ENCODE measurements around the gene MYF5.

Gene MYF5

DNA sequence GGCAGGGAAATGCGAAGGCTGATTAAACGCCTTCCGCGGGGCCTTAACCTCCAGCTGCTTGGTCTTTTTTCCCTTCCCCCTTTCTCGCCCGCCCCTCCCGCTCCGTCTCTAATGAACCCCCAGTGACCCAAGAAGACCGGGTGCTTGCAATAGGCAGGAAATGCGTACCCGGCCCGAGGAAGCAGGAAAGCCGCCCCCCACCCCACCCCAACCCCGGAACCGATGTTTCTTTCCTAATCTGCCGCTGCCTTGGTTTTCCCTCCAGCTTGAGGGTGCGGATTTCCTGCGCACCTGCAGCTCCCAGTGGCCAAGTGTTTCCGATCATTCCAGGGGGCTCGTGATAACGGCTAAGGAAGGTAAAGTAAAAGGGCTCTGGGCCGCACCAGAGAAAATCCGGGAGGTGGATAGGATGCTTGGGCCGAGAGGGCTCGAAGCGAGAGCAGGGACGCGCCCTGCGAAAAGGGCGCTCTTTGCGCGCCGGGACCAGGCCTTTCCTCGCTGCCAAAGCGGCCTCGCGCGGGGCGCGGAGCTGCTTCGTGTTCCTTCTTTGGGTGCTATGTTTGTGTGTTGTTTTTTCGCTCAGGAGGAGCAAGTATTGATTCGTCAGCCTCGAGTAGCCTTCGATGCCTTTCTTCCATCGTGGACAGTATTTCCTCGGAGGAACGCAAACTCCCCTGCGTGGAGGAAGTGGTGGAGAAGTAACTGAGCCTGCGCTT lies 8.3 kb upstream of the MYF5 start:
- no peak for DNase-seq

DNA sequence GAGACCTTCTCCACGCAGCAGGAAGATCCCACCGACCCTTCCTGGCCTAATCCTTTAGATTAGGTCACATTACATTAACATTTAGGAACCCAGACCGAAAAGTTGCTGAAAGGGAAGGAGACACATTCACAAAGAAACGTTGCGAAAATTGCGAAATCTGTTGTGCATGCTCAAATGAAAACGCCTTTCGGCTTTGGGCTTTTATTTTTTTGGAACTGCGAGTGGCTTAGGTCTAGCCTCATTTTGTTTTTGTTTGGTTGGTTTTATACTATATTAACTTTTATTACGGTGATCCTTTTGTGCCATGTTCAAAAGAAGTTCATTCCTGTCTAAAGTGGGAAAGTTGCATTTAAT lies 7.8 kb upstream of the MYF5 start:
- DNase-seq: no peak

DNA sequence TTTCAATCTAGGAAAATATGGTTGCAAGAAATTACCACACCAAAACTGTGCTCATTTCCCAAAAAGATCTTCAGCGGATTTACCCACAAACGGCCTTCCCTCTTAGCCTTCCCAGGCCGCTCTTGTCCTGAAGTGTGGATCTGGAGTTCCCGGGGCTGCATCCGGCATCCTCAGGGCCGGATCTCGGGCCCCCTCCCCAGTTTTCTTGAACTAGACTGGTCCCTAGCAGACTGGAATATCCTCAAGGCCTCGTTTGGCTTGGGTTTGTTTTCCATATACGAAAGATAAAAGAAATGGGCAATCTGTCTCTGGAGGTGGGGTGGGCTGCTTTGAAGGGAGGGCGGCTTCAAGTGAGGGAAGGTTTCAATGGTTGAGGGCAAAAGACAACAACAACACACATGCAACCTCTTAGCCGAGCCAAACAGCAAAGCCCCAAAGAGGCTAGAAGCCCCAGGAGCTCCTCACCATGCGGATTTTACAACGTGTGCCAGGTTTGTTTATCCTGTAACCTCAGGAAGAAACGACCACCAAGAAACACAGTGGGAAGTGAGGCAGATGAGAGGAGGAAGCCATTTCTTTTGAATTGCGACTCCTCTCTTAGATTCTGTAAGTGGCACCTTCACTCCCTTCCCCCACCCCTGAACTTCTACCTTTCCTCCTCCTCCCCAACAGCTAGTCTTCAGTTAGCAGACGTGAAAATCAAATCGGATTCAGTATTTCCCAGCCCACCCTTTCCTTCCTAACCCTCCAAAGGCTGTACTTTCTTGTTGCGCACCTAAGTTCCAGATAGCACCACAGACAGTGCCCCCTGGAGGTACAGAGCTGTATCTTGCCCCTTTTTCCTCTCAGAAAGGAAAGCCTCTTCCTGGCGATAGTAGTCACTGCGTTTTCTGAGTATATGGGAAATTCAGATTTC lies 6.6 kb upstream of the MYF5 start:
- DNase-seq: no peak

DNA sequence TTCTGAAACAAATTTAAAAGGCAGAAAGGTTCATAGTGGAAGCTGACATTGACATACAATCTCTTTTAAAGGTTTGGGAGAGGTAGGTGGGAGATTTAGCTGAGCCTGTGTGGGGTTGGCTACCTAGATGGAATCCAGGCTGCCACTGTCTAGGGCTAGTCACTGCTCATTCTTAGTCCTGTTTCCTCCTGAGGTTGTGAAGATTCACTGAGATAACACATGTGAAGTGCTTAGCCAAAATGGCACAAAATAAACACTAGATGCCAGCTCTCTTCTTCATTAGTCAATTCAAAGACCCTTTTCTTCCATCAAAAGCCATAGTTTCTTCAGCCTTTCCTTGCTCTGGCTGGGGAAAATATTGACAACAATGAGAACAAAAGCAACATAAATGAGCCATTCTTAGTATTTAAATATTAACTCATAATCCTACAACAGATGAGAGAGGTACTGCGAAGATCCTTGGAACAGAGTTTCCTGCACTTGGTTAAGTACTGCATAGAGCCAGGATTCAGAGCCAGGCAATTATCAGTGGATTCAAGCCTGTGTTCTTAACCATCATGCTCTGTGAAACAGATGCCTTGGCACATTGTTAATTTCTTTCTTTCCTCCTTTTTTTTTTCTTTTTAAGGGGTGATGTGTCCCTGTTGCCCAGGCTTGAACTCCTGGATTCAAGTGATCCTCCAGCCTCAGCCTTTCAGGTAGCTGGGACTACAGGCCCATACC lies 5.8 kb upstream of the MYF5 start:
- no peak for DNase-seq

DNA sequence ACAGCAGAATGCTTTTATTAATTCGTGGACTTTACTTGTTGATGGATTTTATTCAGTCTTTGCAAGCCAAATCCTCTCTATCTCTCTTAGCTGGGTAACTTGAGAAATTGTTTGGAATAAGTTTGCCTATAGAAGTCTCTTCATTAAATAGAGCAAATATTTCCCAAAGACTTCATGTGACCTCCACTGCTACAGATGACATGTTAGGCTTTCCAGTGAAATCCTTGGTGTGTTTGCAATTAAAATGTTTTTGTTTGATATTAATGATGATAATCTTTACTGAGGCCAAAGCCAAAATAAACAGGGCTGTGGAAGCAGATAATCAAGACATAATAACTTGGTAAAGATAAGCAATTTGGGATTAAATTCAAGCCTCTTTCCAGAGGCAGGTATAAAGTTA lies 4.8 kb upstream of the MYF5 start:
- DNase-seq: no peak

DNA sequence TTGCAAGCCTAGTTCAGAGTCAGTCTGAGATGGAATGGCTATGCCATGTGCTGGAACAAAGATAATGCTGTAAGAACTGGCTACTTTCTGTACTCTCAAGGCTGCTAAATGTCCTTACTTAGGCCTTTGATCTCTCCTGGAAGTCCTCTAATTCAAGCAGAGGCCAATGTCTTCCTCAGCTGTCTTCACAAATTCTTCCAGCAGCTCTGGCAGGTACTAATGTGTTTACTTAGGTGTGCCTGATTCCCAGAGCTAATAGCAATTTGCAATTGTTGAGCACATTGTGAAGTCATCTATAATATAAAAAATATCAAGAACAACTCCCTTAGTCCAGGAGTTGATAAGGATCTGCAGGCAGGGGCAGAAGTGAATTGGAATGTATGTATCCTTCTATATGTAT lies 3.8 kb upstream of the MYF5 start:
- no peak for DNase-seq

DNA sequence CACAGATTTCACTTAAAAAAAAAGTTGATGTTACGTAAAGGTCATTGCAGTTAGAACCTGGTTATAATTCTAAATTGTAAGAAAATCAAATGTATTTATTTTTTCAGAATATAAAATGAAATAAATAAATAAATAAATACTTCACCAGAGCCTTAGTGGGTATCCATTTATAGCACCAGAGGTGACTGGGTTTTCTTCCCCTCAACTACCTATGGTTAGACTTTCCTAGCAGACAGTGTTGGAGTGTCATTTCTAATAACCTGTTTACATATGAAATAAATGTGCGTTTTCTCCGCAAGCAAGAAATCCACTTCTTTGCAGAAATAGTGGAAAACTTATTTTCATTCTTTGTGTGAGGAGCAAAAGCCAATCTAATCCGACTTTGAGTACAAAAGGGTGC lies 3.3 kb upstream of the MYF5 start:
- DNase-seq: no peak

DNA sequence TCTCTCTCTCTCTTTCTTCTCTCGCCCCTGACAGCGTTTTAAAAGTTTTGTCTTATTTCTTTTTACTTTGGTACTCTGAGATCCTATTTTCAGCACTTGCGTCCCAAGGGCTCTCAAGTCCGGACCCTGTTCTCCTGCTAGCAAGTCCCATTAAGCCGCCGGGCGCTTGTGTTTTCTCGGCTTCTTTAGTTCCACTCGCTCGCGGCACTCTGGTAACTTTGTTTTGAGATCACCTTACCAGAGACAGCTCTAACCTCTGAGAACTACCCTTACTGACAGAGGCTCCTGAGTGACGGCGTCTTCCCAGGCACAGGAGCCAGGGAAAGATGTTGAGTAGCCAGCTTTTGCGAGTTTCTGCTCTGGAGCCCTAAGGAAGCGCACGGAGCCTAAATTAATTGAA lies 2.7 kb upstream of the MYF5 start:
- no peak for DNase-seq

DNA sequence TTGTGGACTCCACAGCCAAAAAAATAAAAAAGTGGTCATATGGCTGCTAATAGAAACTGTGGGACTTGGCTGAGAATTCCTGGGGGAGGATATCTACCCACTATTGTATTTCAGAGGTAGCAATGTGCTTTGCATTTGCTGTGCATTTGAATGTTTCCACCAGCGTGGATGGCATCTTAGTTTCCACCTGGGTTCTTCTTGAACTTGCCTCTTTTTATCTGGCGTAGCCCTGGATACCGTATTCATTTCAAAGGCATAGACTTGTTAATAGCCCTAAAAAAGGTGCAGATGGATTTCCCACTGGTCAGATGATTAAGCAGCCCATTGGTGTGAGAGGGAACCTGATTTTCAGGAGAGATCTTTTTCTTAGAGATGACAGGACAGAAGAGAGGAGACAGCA lies 1.9 kb upstream of the MYF5 start:
- DNase-seq: no peak

DNA sequence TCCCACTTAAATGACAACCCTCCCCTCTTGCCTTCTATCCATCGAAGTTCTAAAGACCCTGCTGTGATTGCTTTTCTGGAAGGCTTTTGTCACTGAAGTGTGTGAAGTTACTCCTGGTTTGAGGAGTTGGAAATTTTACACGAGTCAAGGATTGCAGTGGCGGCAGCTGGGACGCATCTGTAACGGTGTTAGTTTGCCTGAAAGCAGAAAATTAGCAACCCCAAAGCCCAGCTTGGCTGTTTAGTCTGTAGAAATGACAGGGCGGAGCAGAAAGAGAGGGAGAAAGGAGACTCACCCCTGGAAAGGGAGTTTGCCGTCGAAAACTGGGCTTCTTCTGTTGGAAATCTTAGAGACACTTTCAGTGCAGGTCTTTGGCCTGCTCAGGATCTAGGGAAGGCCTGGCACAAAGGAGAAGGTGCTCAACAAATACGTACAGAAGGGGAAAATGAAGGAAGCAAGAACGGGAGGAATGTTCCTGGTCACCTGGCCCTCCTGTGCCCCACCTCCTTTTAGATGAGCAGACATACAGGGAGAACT lies 931 bp upstream of the MYF5 start:
- no peak for DNase-seq

DNA sequence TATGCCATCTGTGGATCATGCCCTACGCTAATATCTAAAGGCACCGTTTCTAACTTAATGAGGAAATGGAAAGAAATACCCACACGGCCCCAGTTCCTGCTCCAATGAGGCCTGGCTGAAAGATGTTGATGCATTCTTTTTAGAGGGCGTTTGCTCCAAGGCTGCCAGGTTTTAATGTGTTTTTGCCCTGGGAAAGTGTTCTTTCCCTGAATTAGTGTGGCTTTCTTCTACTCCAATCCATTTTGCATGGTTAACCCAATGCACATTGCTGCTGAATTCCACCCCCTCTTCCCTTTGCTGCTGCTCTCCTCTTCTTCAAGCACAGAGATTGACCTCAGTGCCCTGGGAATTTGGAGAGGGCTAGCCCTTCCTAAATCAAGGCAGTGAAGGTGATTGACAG lies 1.1 kb downstream of the MYF5 start:
- DNase-seq: no peak

DNA sequence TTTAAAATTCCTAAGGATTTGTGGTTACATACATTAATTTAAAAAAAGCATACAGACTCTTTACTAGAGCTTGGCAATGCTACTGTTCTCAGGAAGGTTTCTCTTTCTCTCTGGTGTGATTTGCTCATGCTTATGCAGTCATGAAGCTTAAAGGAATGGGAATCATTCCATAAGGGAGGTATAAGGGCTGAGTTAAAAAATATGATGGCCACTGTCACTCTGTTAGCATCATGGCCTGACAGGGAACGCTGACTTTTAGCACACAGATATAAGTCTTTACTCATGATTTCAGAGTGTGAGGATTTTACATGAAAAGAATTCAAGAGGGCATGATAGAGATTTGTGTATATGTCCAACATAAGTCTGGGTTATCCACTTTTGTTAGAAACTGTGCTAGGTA lies 3.8 kb downstream of the MYF5 start:
- no peak for DNase-seq

DNA sequence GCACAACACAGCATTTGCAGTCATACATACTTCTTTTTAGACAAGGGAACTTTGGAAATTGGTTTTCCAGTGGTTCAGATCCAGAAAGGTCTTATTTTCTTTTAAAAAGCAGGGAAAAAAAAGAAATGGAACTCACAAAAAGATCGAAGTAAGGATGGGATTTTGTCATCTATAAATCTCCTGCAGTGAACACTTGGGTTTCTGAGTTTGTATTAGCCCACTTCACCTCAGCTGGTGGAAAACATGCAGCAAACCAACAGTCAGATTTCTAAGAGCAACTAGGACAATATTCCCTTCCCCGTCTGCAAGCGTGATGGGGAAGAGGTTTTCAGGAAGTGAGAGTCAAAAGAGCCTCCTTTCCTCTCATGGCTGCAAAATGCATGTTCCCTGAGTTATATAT lies 4.6 kb downstream of the MYF5 start:
- DNase-seq: no peak

DNA sequence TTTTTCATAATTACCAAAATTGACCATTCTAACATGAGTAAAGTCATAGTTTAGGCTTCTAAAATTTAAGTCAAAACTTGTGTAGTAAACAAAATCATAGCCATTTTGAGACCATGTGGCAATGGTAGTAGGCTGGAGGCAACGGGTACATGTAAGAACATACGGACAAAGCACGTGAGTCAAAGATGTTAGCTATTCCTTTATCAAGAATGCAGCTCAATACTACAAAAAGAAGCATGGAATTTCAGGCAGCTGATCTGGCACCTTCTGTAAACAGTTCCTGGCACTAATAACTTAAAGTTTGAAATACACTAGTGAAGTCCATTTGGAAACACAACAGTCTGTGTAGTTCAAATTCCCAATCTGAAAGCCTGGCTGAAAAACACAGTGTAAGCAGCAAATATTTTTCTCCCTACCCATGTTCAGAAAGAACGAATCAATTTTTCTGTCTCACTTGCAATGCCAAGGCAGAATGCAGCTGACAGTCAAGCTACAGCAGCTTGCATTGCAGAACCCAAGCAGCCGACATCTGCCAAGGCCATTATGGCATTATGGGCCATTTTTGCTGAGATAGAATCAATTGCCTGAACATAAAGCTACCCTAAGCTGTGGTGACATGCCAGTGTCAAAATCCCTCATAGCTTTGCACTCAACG lies 29.3 kb downstream of the MYF5 start:
- DNase-seq: no peak

DNA sequence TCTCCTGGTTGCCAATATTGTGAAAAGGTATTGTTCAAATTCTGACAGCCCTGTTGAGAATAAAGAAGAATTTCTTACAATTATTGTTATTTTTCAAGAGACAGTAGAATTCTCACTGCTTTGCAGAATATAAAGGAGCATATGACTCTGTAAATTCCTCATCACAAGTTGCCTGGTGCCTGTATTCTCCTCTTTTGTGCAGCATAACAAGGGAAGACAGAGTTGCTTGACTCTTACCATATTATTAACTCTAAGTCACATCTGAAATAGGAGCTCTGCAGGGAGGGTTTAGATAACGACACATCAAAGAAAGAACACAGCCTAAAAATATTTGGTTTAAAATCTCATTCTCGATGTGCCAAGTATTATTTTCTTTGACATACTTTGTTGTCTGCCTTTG lies 31.1 kb downstream of the MYF5 start:
- no peak for DNase-seq

DNA sequence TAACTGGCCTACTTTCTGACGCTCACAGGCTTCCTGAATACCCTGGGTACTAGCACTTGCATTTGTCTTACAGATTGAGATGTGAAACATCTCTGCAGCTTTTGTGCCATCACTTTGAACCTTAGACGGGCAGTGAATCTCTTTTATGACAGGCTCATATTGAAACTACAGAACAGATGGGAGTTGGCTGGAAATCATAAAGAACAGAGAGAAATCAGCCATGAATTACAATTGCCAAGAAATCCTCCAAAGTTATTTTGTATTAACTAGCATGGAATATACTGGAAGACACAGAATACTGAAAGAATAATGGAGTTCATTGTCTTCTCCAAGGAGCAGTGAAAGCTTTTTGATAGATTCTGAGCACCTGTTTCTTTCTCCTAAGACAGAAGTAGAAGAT lies 32.7 kb downstream of the MYF5 start:
- DNase-seq: no peak

DNA sequence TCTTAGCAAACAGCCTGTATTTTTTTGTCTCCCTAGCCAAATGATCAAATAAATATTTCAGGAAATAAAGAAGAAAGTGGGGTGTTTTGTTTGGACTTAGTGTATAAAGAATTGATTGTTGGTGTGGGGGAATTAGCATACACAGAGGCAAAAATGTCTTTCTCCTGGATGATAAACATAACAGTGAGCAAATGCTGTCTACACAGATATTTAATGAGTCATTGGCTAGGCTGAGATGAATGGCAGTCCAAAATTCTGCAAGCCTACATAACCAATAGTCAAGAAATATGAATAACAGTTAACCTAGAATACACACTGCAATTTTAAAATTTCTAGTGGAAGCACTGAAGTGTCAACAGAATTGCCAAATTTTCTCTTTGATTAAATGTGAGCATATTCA lies 35.8 kb downstream of the MYF5 start:
- DNase-seq: no peak

DNA sequence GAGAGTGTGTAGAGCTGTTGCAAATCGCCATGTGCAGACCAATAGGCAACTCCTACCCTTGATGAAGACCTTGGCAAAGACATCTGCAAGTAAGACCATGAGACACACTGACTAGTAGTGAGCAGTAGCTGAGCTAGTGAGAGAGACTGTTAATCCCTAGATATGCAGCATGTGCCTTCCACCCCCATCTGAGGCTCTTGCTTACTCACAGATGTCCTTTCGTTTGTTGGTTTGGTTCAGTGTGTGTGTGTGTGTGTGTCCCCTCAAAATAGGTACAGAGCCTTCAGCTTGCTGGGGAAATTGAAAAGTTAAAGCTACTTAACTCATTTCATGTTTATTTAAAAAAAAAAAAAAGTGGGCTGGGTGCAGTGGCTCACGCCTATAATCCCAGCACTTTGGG lies 37.6 kb downstream of the MYF5 start:
- DNase-seq: no peak

DNA sequence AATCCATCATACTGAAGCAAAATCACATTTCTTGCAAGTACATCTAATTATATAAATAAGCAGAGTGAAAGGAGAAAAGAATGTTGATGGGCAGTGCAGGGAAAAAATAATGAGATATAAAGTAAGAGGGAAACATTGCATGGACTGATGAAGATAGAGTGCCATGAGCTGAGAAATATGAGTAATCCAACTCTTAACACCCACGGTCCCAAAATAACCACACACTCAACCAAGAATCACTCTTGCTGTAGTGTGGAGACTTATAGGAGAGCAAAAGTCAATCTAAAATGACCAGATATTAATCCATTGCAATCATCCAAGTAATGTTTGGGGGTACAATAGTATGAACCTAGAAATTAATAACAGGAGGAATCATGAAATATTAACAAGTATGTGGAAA lies 40.2 kb downstream of the MYF5 start:
- no peak for DNase-seq

DNA sequence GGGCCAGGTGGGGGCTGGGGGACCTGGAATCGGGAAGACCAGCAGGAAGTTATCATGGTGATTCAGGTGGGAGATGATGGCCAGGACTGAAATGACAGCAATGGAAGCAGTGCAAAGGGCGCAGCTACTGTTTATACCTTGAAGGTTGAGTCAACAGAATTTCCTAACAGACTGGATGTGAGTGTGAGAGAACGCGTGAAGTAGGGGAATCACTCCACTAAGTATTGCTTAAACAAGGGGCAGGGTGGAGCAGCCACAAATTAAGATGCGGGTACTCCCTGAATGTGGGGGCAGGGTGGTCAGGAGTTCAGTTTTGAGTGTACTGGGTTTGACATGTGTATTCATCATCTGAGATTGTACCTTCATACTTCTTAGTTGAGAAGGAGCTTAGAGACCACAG lies 45.1 kb downstream of the MYF5 start:
- DNase-seq: no peak

DNA sequence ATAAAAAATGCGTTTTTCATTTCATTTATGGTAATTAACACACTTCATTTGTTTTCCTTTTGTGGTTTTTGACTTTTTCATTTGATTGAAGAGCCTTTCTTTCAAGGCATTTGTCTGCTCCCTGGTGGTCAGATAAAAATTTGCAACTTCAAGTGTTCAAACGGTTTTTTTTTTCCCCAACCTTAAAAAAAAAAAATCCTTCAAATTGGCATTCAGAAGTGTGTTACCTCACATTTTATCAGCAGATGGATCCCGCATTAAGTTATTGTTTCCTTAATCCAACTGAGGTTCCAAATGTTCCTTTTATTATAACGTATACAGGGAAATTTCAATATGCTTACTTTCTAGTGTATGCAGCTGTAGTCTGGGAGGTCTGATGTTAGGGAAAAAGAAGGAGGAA lies 47.2 kb downstream of the MYF5 start:
- no peak for DNase-seq

DNA sequence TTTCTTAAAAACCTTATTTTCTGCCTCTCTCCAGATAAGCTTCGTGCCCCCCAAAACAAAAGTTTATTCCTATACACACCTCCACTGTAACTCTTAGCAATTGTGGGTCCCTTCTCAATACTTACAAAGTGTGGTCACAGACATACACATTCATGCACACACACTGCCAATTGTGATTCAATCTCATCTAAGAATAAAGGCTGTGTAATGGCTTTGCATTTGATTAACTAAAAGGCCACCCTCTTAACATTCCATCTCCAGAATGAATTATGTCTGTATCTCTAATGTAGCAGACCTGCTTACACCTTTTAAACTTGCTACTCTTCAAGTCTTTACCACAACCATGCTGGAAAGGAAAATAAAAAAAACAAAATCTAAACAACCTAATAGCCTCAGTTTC lies 49.5 kb downstream of the MYF5 start:
- DNase-seq: no peak

DNA sequence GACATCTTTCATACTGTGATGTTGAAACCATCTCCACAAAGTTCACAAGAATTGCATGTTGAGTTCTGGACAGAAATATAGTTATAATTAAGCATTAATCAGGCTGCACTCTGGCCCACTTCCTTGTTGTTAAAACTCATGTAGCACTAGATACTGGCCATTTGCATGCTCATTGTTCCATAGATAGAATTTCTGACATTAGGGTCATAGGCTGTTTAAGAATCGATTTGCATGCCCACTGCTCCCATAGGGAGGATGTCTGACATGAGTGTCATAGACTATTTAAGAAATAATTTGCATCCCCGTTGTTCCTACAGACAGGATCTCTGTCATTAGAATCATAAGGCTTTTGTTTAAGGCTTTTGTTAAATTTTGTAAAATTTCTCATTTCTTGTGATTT lies 50.2 kb downstream of the MYF5 start:
- no peak for DNase-seq
